ENCODE results near the gene CFI.

CFI gene

GRCh38 chr4:109801895-109802319 lies at the start of gene CFI:
Gene CFI, minus strand, starts transcription at chr4:109801999. Its CDS starts 28 bp downstream, at chr4:109801971.
- DNase-seq: no peak

- no peak for DNase-seq
Observed at GRCh38 chr4:109850601-109851000, 48.8 kb upstream of the CFI start.

GRCh38 chr4:109848501-109848900 lies 46.7 kb upstream of the CFI start:
- DNase-seq: no peak

GRCh38 chr4:109847896-109848442 lies 46.2 kb upstream of the CFI start, which contains the start of gene LRIT3:
Gene LRIT3, plus strand, starts transcription at chr4:109848107. Its CDS starts 95 bp downstream, at chr4:109848202.
- DNase-seq: no peak

DNA sequence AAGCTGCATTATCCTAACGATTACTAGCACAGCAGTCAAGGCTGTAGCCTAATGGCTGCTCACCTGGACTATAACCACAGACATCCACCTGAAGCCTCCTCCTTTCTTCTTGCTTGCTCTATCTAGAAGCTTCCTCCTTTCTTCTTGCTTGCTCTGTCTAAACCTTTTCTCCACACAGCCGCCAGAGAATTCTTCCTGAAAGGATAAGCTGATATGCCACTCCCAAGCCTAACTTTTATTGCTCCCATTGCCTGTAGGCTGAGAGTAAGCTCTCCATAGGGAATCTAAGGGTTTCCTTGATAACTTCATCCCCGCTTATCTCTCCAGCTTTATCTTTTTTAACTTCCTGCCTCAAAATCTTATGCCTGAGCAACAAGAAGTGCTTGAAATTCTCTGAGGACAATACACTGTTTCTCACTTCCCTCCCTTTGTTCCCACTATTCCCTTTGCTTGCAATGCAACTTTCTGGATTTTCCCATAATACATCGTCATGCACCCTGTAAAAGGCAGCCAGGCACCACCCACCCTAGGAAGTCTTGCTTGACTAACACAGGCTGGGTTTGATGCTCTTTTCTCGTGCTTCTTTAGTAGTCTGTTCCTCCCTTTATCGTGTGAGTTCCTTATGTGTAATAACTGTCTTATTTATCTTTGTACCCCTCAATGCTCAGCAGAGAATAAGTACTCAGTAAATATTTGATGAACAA lies 44.7 kb upstream of the CFI start:
- no peak for DNase-seq

GRCh38 chr4:109836985-109837384 lies 35.2 kb upstream of the CFI start:
- no peak for DNase-seq

DNA sequence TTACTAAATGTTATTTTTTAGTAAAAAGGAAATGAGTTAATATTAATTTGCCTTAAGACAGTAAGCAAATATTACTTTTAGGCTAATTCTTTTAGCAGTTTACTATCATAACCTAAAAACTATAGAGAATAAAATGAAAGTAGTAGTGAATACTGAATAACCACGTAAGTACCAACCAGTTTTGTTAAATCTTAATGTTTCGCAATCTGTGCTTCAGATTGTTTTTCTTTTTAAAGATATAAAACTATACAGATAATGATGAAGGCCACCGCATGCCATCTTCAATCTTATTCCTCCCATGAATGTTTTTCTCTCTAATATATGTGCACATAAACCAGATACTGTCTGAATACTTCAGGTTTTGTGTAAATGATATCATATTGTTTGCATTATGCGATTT lies 32.0 kb upstream of the CFI start:
- no peak for DNase-seq

- DNase-seq: no peak
Observed at GRCh38 chr4:109827672-109828071, 25.9 kb upstream of the CFI start, which contains the start of gene RRH. Gene RRH, plus strand, starts transcription at chr4:109827972. Its CDS starts 56 bp downstream, at chr4:109828028.

- DNase-seq: no peak
Observed at GRCh38 chr4:109826719-109827118, 24.9 kb upstream of the CFI start.

- DNase-seq: no peak
Observed at GRCh38 chr4:109821185-109821584, 19.4 kb upstream of the CFI start.

- no peak for DNase-seq
Observed at GRCh38 chr4:109820563-109820962, 18.8 kb upstream of the CFI start.

DNA sequence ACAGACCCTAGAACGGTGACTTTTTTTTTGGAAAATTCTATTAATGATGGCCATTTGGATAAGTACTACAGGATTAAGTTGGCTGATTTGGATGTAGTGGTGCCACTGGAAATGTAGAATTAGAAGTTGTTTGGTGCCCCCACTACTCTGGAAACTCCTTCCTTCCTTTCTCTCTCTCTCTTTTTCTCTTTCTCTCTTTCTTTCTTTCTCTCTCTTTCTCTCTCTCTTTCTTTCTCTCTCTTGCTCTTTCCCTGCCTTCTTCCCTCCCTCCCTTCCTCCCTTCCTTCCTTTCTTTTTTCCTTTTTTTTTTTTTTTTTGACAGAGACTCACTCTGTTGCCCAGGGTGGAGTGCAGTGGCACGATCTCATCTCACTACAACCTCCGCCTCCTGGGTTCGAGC lies 16.5 kb upstream of the CFI start:
- no peak for DNase-seq

- DNase-seq: no peak
Observed at GRCh38 chr4:109816894-109817293, 15.1 kb upstream of the CFI start.

GRCh38 chr4:109816082-109816442 lies 14.3 kb upstream of the CFI start:
- no peak for DNase-seq

DNA sequence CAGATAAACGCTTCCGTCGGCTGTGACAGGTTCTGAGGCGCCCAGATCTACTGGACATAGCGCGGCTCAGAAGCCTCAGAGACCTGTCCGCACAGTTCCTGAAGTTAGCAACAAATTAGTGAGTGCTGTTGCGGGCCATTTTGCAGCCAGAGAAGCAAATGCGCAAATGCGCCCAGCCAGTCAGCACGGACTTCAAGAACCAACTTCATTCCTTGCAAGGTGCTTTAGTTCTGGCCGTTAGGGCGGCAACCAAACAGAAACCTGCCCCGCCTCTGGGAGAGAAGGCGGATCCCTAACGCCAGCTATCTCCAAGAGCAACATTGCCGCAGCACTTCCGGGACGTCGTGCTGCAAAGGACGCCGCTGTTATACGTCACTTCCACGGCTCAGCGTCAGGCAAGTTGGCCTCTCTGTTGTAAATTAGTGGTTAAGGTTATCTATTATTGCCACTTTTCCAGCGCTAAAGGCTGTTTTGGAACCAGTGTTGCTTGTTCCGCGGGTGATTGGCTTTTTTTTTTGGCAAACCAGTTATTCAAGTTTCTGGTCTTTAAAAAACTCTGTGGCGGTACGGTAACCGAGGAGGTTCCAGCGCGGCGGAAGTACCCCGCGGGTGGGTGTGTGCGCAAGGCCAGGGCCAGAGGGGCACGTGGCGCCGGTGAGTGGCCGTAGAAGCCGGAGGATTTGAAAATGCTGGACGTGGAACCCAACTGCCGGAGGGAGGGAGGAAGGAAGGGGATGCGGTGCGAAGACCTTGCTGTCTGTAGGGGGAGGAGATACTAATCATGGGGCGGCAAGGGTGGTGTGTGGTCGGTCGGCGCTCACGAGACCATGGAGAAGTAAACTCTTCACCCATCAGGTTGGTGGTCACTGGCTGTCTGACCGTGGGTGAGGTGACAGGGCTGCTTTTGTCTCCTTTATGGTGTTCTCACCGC lies 13.6 kb upstream of the CFI start, which contains the start of gene GAR1:
TSS of gene GAR1 (plus strand) at position 612 of the 931 bp plus-strand sequence. CDS start 403 bp downstream, outside the sequence.
- DNase-seq: peak; percentile 48

DNA sequence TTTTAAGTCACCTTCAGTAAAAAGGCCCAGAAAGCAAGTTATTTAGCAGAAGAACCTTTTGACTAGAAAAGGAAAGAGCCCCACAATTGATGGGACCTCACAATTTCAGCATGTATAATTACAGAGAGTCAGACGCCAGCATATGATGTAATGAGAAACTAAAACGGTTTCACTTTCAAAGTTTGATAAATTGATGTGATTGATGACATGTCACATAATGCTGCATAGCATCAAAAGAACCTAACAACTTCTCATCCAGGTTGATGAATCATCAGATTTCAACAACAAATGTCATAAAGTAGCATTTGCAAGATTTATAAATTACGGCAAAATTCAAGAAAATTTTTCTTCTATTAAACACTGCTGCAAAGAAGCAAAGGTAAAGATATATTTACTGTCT lies 9.9 kb upstream of the CFI start:
- DNase-seq: no peak

- no peak for DNase-seq
Observed at GRCh38 chr4:109810552-109811387, 9.0 kb upstream of the CFI start.

DNA sequence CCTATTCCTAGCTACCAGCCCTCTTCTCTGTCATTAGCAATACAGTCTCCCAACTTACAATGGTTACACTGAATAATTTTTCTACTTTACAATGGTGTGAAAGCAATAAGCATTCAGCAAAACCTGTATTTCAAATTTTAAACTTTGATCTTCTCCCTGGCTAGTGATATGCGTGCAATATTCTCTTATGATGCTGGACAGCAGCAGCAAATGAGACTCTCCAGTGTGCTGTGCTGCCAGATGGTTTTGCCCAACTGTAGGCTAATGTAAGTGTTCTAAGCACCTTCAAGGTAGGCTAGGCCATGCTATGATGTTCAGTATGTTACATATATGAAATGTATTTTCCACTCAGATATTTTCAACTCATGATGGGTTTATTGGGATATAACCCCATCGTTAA lies 7.9 kb upstream of the CFI start:
- DNase-seq: no peak

GRCh38 chr4:109803924-109804571 lies 2.2 kb upstream of the CFI start:
- DNase-seq: no peak

DNA sequence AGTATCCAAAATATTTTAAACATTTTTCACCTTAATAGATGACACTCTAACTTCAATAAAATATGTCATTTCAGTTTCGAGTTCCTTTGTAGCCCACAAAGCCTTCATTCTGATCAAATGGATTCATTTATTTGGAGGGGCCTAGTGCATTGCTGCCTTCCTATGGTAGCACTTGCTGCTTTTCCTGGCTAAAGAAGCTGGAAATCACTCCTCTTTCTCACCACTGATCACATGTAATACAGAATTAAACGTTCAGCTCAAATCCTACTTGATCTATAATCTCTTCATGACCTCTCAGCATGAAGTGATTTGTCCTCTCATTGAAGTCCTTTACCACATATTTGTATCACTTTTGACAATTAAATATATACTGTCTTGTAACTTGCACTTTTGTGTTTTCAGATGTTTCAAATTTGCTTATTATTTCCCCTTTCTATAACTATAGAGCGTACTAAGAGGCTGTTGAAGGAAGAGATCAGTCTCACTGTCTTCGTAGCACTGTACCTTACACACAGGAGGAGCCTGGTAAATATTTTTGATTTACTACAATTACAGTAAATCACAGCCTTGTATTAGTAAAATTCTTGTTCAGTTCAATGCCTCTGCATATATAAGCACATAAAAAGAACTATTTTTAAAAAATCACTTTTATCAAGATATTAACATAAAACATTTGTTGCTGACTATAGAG lies 555 bp downstream of the CFI start:
- DNase-seq: no peak

DNA sequence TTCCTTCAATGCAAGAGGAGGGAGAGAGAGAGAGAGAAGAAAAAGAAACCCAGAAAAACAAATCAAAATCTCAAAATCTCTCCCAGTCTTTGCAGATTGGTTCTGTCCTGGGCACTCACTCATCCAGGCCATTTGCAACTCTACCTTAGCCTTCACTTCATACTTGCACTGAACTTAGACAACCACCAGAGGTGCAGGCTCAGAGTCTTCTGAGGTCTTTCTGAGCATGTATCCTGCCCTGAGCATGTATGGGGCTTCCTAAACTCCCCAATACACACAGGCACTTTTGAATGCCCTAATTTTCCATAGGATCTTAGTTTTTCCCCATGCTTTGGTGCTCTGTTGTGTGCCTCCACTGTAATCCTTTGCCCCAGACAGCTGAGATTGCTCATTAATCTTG lies 2.9 kb downstream of the CFI start:
- no peak for DNase-seq

All from NCI-H1694 (cell line).